Activated CD4-positive, alpha-beta T cell treated with anti-CD3 and anti-CD28 coated beads for 4 hours (primary cell): ENCODE results near the gene ENGASE.

Experiments used
- DNase-seq, 2 donors: peaks; one replicate each; pipeline ENCODE4 v3.0.0-alpha.2; 2020

The ENGASE gene

DNA sequence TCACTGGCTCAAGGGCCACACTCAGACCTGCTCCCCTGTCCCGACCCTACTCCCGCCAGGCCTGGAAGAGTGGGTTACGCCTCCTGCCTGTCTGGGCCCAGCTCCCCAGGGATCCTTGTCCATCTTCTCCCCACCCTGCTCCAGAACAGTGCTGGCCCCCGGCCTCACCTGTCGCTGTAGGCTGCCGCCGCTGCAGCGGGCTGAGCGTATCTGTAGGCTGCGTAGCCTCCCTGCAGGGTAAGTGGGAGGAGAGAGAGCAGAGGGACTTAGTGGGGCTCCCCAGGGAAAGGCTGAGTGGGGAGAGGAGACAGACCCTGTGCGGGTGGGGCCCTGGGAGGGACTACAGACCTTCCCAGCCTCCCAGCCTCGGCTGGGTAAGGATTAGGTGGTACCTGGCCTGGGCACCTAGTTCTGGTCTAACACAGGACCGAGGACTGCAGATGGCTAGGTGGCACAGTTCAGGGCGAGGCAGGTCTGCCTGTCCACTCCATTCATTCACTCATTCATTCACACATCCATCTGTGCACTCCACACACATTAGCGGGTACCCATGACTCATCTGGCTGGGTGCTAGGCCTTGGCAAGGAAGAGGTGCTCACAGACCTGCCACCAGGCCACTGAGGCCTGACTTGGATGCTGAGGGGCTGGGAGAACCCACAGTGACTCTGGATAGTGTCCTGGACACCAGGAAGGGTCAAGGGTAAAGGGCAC, 20.9 kb downstream of the ENGASE start:
- no peak for DNase-seq

DNA sequence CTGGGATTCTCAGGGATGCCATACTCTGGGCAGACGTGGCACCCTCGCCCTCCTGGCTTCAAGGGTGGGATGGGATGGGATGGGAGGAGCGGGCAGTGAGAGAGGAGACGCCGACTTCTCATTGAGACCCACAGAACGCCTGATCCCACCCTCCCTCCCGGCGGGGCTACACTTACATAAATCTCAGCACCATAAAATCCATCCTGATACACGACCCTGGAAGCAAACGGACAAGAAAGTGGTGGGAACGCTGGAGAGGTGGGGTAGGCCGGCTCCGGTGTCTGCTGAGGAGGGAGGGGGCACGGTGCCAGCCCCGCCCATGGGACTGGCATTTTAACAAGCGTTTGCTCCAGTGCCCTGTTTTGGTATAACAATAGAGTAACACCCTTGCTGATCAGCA, 21.9 kb downstream of the ENGASE start:
- no peak for DNase-seq

DNA sequence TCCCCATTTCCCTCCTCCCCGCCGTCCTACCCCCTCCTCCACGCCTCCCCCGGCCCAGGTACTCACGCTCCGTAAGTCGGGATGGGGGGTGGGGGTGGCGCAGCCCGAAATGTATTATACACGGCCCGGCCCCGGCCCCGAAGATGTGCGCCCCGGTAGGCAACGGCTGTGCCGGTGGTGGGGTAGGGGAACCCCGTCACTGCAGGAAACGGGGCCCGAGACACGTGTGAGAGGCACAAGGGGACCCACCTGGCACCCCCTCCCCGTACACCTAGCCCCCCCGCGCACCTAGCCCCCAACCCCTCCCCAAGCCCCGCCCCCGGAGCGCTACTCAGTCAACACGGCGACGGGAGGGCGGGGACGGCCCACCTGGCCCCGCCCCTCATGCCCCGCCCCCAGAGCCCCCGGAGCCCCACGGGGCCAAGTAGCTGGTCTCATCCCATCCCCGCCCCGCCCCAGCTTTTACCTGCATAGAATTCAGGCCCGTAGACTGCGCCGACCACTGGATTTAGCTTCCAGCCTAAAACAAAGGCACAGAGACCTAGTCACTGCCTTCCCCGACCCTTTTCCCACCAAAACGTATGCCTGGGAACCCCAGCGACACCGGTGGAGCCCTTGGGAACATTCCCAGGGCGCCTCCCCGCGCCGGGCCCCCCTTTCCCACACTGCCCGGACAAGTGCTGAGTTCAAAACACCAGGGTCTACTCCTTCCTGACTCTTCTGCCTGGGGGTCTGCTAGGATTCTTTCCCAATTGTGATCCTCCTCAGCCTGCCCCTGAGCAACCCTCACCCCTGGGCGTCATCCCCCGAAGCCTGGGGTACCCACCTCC, 22.8 kb downstream of the ENGASE start:
- DNase-seq = no peak

DNA sequence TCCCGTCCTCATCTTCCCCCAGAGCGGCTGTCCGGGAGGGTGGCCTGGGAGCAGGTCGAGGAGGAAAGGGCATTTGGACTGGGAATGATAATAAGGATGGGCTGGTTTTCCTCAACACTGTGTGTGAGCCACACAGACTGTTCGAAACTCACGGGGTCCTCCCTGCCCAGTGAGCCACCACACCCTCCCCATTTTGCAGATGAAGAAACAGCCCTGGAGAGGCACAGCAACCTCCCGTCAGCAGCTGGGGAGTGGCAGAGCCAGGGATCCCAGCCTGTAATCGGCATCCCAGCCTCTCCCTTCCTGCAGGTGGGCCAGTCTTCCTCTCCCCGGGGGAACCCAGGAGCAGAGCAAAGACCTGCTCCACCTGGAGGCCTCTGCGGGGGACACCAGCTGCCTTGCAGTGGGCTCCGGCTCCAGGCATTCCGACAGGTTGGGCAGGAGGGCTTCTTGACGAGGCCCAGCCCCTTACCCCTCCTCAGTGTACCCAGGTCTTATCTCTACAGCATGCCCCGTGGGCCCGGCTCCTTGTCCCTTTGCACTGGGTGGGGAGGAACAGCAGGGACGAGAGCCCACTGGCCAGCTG, 23.8 kb downstream of the ENGASE start:
- DNase-seq = no peak

DNA sequence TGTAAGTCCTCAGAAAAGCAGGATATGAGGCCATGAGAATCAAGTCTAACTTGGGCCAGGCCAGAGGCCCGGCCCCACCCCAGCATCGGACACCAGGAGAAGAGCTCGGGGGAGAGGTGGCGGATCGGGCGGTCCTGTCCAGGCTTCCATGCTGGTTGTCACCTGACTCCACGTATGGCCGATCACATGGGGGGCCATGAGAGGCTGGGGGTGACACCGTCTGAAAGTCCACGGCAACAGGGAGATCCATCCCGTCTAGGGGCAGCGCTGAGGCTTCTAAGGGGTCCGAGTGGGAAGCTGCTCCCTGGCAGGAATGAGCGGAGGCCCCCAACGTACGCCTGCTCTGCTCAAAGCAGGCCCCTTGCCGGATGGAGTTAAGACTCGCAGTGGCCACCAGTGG, 25.8 kb downstream of the ENGASE start:
- no peak for DNase-seq

DNA sequence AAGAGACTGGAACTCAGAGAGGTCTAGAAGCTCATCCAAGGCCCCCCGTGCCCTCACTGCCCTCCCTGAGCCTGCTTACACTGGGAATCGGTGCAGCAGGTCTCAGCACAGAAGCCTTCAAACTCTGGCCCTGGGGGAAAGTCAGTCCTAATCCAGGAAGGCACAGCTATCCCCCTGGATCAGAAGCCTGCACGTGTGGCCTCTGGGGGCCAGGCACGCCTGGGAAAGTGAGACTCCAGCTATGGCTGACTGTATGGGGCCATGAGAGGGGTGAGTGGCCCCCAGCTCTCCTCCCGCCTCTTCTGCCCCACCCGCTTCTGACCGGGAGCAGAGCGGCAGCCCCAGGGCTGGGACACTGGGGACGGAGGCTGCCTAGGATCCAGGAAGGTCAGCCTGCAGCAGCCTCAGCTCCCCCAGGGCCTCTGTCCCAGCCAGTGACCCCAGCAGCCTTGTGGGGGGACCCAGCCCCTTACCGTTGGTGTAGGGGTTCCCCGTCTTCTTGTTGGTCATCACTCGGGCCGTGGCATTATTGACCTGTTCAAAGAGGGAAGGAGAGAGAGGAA, 26.6 kb downstream of the ENGASE start:
- no peak for DNase-seq

DNA sequence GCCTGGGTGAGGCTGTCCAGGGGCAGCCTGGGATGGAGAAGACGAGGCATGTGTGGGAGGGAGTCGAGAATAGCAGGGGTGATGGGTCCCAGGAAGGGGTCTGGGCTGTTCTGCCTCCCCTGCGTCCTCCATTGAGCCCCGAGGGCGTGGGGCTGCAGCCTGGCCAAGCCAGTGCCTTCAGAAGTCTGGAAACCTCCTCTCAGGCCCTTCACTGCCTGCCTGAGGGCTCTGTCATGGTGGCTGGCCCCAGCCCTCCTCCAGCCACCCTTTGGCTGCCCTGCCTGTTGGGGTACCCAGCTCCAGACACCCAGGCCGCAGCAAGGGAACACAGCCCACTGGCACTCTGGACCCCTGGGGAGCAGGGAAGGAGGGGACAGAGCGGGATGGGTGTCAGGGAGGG, 27.6 kb downstream of the ENGASE start:
- no peak for DNase-seq

DNA sequence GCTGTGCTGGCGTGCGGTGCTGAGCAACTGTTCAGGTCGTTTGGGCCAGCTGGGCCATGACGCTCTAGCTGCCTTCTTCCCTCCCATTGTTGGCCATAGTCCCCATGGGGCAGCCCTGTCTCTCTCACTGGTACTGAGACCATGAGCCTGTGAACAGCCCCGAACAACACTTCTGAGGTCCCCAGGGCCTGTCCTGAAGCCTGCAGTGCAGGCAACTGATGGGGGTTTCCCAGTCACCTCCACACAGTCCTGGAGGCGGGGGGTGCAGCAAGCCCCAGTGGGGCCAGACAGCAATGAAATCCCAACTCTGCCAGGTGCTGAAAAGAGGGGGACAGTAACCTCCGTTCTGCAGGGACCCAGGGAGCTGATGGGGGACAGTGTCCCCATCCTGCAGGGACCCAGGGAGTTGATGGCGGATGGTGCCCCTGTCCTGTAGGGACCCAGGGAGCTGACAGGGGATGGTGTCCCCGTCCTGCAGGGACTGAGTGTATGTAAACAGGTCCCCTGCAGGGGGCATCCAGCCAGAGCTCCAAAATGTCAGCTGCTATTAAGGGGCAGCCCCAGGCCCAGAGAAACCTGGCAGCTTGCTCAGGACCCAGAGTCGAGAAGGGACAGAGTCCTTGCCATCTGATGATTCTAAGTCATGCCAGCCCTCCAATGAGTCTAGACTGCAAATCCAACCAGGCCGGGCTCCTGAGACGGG, 30.4 kb downstream of the ENGASE start:
- no peak for DNase-seq

DNA sequence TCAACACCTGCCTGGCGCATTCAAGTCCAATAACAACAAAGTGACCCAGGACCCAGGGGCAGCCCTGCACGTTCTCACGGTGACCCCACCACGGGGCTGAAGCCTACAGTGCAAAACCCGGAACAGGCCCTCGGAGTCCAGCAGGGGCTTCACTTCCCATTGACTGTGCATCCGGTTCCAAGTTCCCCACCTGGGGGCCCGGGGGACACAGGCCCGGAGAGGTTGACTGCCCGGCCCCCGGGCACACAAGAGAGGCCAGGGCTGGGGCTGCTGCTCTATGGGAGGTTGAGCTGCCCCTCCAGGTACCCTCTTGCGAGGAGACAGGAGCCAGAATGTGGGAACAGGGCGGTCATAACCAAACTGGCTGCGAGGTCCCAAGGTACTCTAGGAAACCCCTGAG, 31.3 kb downstream of the ENGASE start:
- no peak for DNase-seq

DNA sequence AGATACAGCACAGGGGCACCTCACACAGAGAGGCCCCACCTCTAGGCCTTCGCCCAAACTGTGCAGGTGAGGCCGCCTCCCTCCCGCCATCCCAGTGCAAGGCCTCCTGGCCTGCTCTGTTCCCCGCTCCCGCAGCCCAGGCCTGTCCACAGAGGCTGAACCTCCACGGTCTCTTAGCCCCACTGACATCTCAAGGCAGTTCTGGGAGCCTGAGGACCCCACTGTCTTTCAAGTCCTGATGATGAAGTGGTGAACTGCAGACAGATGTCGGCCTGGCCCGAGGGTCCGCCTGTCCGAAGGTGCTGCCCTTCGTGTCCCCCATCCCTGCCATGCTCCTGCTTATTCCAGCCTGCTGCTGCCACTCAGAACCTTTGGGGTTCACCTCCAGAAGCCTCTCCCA, 32.3 kb downstream of the ENGASE start:
- no peak for DNase-seq

DNA sequence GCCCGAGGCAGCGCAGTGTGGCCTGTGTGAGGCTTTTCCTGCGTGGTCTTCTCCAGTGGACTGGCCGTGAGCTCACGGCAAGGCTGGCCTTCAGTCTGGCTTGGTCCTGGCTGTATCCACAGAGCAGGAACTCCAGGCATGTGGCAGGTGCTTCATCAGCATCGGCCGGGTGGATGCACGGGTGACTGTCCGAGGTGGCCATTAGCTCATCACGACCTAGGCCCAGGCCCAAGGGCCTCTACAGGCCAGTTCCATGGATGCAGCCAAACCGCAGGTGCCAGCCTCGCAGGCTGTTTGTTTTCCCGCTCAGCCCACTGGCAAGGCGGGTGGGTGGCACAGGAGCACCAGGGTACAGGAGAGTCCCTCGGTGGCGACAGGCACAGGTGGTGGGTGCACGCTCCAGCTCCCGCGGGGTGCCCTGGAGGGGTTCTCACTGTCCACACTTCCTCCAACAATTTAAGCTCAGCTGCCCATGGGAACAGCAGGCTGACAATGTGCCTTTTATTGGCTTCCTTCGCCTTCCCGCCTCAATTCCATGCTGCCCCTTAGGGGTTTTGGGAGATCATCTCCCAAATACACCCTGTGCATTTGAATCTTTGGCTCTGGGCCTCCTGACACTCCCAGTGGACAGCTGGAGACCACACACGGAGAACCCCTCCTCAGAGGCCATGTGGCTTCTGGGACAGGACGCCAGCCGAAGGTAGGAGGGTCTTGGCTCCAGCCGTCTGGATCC, 33.0 kb downstream of the ENGASE start:
- DNase-seq = no peak

DNA sequence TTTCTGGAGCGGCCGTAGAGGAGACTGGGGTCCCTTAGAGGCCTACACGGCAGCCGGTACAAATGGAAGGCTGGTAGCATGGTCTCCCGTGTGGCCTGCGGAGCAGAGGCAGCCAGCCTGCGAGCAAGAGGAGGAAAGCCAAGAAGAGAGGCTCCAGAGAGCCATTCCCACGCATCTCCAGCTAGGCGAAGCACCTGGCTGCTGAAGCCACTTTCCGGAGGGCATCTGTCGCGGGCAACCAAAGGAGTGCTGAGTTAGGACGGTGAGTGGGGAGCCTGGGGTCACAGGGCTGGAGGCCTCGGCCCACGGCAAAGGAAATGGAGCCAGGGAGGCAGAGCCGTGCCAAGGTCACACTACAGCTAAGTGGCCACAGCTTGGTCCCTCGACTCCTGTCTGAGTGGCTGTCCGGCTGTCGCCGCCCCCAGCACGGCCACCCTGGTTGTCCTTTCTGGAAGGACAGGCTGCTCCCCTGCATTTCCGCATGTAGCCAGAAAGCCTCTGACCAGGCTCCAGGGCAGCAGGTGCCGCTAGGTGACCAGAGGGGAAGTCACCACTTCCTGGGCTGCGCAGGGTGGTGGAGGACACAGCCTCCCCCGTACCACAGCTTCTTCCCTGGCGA, 33.7 kb downstream of the ENGASE start:
- no peak for DNase-seq

DNA sequence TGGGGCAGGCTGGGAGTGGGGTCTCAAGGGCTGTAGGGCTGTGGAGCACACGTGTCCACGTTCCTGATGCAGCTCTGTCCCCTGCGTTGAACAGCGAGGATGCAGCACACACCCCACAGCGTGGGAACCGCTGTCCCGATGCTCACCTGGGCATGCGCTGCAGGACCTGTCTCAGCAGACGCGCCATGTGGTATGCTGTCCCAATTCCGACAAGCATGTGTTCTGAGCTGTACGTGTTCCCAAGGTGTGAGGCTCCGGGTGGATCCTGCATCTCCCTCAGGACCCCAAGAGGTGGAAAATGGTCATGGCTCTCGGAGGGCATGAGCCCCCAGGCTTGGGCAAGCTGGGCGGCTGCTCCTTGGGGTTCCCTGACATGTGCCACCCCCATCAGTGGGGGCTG, 34.2 kb downstream of the ENGASE start:
- no peak for DNase-seq

DNA sequence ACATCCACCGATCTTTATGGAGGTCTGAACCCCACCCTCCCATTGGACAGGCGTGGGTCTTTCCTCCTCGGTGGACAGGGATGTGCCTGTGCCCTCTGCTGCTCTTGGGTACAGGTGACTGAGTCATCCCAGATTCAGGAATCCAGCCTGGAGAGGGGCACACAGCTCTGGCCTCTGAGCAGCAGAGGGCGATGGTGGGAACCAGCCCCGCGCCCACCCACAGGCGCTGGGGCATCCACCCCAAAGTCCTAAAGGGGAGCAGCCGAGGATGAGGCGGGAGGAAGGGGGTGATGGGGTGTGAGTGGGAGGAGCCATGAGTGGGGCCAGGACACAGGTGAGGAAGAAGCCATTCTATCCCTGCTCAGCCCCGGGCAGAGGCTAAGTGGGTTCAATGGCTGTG, 35.0 kb downstream of the ENGASE start:
- DNase-seq = no peak

DNA sequence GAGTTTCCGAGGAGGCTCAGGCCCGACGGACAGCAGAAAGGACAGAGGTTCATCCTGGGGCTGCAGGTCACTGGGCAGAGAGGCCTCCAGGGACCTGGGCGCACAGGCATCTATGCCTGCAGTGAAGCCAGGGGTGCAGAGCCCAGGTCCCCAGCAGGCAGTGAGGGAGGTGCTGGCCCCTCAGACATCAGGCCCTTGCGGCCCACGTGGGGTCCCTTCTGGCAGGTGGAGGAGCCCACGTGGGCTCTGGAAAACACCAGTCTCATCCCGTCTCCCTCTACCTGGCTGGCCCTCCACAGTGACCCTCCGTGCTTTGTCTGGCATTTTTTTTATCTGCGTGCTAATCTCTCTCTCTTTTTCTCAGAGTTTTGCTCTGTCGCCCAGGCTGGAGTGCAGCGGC, 36.5 kb downstream of the ENGASE start:
- no peak for DNase-seq

DNA sequence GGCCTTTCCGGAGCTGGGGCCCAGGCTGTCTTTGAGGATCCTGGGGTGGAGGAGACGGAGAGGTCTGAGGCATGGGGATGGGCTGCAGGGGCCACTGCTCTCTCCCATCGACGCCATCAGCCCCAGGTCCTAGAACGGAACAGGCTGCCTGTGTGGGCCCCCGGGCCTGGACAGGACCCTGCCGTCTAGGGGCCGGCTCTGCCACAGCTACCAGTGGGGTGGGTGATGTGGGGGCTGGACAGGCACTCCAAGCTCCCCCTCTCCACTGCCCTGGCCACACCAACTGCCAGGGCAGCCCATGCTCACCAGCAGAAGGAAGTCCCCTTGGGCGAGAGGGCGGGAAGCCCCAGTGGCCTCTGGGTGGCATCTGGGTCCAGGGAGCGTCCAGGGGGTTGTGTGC, 37.8 kb downstream of the ENGASE start:
- no peak for DNase-seq

DNA sequence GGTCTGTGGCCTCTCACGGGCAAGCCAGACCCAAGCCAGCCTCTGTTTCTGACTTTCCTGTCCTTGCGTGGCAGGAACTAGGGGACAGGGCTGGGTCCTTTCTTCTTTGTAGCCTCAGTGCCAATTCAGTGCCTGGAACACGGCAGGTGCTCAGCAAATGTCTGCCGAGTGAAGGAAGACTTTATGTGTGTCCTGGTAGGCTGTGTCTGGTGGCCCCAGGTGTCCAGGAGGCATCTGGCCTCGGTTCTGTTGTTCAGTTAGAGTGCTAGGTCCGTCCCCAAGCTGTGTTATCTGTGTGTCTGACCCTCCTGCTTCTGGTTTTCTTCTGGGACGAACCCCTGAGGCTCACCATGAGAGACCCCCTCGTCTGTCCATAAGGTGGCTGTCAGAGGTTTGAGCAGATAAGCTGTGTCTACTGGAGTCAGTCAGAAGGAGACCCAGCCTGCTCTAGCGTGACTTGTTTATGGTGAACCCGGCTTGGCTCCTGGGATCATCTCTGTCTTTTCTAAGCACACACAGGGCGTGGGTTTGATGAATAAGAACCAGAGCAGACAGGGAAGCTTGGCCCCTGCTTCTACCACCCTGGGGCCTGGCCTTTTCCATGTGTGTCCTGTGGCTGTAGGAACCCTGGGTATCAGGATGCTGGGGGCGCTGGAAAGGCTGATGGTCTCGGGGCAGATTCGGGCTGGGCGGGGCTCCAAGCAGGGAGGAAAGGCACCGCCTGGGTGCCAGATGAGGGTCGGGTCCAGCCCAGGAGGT, 39.3 kb downstream of the ENGASE start:
- no peak for DNase-seq

DNA sequence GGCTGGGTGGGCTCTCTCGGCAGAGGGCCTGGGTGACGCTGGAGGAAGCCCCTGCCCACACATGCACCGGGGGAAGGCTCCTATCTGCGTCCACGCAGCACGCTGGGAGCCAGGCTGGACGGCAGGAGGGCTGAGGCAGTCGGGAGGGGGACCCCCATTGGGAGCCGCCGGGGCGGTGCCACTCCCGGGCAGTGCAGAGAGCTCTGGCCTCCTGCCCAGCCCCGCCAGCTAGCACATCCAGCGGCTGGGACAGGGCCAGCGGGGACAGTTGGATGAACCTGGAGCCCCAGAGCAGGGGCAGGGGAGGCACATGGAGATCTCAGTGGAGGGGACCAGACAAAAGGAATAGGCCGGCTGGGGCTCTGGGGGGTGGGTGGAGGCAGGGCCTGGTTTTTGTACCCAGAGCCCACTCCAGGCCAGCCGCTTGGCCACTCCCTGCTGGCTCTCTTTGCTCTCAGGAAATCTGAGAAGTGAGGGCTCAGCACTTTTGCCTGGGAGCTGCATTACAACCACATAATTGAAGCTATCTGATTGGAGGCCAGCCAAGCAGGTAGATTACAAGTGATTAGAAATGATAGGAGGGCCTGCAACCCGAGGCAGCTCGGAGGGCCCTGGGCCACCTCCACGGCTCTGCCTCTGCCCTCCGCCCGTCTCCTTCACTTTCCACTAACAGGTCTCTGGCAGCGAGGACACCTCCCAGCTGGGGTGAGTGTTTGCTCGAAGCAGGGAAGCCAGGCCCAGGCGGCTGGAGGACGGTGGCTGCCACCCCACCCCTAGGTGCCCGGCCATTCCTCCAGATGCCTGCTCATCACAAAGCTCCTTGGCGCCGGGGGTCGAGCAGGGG, 40.1 kb downstream of the ENGASE start:
- DNase-seq = no peak

DNA sequence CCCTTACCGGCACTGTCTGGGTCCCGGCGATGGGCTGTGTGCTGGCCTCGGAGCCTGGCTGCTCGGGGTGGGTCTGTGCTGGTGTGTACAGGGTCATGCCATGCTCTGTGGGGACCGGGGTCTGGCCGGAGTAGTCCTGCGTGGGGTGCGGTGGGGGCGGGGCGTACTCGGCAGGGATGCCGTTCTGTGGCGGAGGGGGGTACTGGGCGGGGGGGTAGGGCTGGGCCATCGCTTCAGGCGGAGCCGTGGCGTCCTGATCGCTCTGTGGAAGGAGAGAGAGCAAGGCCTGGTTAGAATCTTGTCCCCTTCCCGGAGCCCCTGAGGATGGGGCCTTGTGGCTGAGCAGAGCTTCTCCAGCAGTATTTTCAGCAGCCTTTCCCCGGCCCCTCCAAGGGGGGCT, 40.9 kb downstream of the ENGASE start:
- DNase-seq = no peak
